PC-3 (cell line): Measurements from ENCODE around the gene SLC2A4RG. TPM values are rescaled to one million over a fixed set of nuclear protein-coding genes. Genes with fewer than 3 reads are reported as not detected.

ENCODE experiments used
- ATAC-seq: fragments of 200-7000 bp; cut with Tn5 transposase; 2 replicates; pipeline ENCODE4 v1.9.1; 2020; ENCODE audit warnings: mild to moderate bottlenecking, moderate library complexity
- BruUV-seq: library from RNA; stranded (reverse); fragments of 400-500 nt; replicated peaks from 2 replicates; lab custom pipeline; 2021; lab: Mats Ljungman, UMichigan
- CTCF ChIA-PET: fragments of 300-600 bp; sonication (Branson Sonifier 250); formaldehyde crosslinking; loops from one replicate; lab custom pipeline; 2022; ENCODE audit warnings: antibody characterized with exemption; lab: Charles Lee
- POLR2A ChIA-PET: fragments of 300-600 bp; sonication (Branson Sonifier 250); formaldehyde crosslinking; loops from one replicate; lab custom pipeline; 2022; ENCODE audit warnings: antibody characterized with exemption; ENCODE audit not compliant: unreplicated experiment; lab: Charles Lee
- DNase-seq: peaks from one replicate; pipeline ENCODE4 v3.0.0-alpha.2; 2015
- H2AFZ ChIP-seq: fragments of 300-600 bp; sonication (generic); 2 replicates; pipeline ENCODE4 v1.6.0; 2016; ENCODE audit warnings: antibody characterized with exemption, low read length
- H3F3A ChIP-seq: fragments of 300-600 bp; sonication (generic); one replicate; pipeline ENCODE4 v1.6.0; 2017; ENCODE audit warnings: antibody characterized with exemption, low read length, control low read depth, mild to moderate bottlenecking; ENCODE audit not compliant: unreplicated experiment
- H3K27ac ChIP-seq: fragments of 300-600 bp; sonication (generic); 2 replicates; pipeline ENCODE4 v1.5.1; 2016; ENCODE audit warnings: mild to moderate bottlenecking, low read length
- H3K27me3 ChIP-seq: fragments of 300-600 bp; sonication (generic); 2 replicates; pipeline ENCODE4 v1.6.1; 2016; ENCODE audit warnings: low read length, mixed read lengths
- H3K36me3 ChIP-seq: fragments of 300-600 bp; sonication (generic); 2 replicates; pipeline ENCODE4 v1.6.1; 2016; ENCODE audit warnings: low read depth, mixed run types, low read length, mixed read lengths
- H3K4me1 ChIP-seq: fragments of 300-600 bp; sonication (generic); 2 replicates; pipeline ENCODE4 v1.5.1; 2016; ENCODE audit warnings: low read length; ENCODE audit not compliant: insufficient read depth
- H3K4me2 ChIP-seq: fragments of 300-600 bp; sonication (generic); 2 replicates; pipeline ENCODE4 v1.6.0; 2016; ENCODE audit warnings: low read length
- H3K4me3 ChIP-seq: fragments of 300-600 bp; sonication (generic); 2 replicates; pipeline ENCODE4 v1.5.1; 2016; ENCODE audit warnings: mild to moderate bottlenecking, low read length, mixed read lengths
- H3K79me2 ChIP-seq: fragments of 300-600 bp; sonication (generic); 2 replicates; pipeline ENCODE4 v1.6.1; 2017; ENCODE audit warnings: low read length, mixed read lengths
- H3K9ac ChIP-seq: fragments of 300-600 bp; sonication (generic); 2 replicates; pipeline ENCODE4 v1.6.0; 2016; ENCODE audit warnings: mild to moderate bottlenecking, low read length
- H3K9me2 ChIP-seq: fragments of 300-600 bp; sonication (generic); replicated peaks from 2 replicates; pipeline ENCODE4 v1.6.1; 2016; ENCODE audit warnings: mixed run types, low read length, mixed read lengths
- H3K9me3 ChIP-seq: fragments of 300-600 bp; sonication (generic); 2 replicates; pipeline ENCODE4 v1.6.1; 2016; ENCODE audit warnings: low read length, mixed read lengths
- H4K20me1 ChIP-seq: fragments of 300-600 bp; sonication (generic); 2 replicates; pipeline ENCODE4 v1.6.1; 2016; ENCODE audit warnings: low read length, mixed read lengths
- CTCF ChIP-seq: fragments of 300-600 bp; sonication (generic); conservative IDR thresholded peaks from 2 replicates; pipeline ENCODE4 v1.5.1; 2017; ENCODE audit warnings: antibody characterized with exemption, low read depth, mild to moderate bottlenecking, low read length
- EZH2 ChIP-seq: fragments of 300-600 bp; sonication (generic); IDR thresholded peaks from one replicate; pipeline ENCODE4 v1.6.1; 2017; ENCODE audit warnings: antibody characterized with exemption, mild to moderate bottlenecking, low read length; ENCODE audit not compliant: unreplicated experiment
- EZH2phosphoT487 ChIP-seq: fragments of 300-600 bp; sonication (generic); IDR thresholded peaks from 2 replicates; pipeline ENCODE4 v1.6.1; 2018; ENCODE audit warnings: mild to moderate bottlenecking, antibody characterized with exemption, low read length, borderline replicate concordance
- intact Hi-C: fragments of 100-400 bp; cut with micrococcal nuclease; formaldehyde crosslinking; loops from 2 replicates; pipeline ENCODE4 v1.9.0; 2023
- total RNA-seq: library from RNA; depleted of rRNA; stranded (reverse); fragments of >200 nt; gene quantifications from 2 replicates; pipeline ENCODE4 v1.2.3, GENCODE V29; 2014

The SLC2A4RG gene
- total RNA-seq, 1 experiment from 2014 or later, result 116 TPM

GRCh38 chr20:63740627-63741353 lies 1.2 kb downstream of the SLC2A4RG start:
- POLR2A ChIA-PET, result interaction anchor here (0.6 to 0.9 kb wide), 4 partner anchors 27 to 203 kb away, joined by 3 to 10 read pairs (median 4); partner anchors contain the start of genes HELZ2 and PTK6
- peak overlapping the region; percentile 79 for H2AFZ ChIP-seq

GRCh38 chr20:63741354-63741675 lies 1.7 kb downstream of the SLC2A4RG start:
- Histone ChIP-seq H3K9ac (peak overlapping the region; percentile 83), H3K4me1 (peaks cover 12% of the 10 kb centered on the region), H3K27me3 (no peaks in the 10 kb centered on the region), H3K9me3 (no peaks in the 10 kb centered on the region), H3F3A (no peaks in the 10 kb centered on the region), H3K27ac (peak overlapping the region; percentile 64), H3K79me2 (peaks cover 13% of the 10 kb centered on the region), H3K9me2 (no peaks in the 10 kb centered on the region), H3K4me3 (peak overlapping the region; percentile 84), H3K36me3 (peaks cover 22% of the 10 kb centered on the region), H4K20me1 (no peaks in the 10 kb centered on the region), H3K4me2 (peak overlapping the region; percentile 88), H2AFZ (peak overlapping the region; percentile 79)
- DNase-seq (no peak), ATAC-seq (no peak)
- POLR2A ChIA-PET, result interaction anchor here (0.7 to 0.9 kb wide), 2 partner anchors 167 to 204 kb away, joined by 3 to 4 read pairs; partner anchors contain the start of genes HELZ2 and PTK6
- BruUV-seq, result TSS peak; percentile 18
- intact Hi-C loops, result loop anchor here (2.0 kb wide), 1 partner anchor 35 kb away; the partner anchor contains the start of gene ARFRP1
- CTCF ChIA-PET, result interaction anchor here (0.6 to 1.5 kb wide), 4 partner anchors 34 to 52 kb away, joined by 3 to 5 read pairs (median 4); partner anchors contain the start of genes ARFRP1 and ZGPAT
- TF ChIP-seq EZH2 (no peak), CTCF (no peak), EZH2phosphoT487 (no peak)

More at GRCh38 chr20:63740627-63741353, 1.2 kb downstream of the SLC2A4RG start:
- Histone ChIP-seq H3K36me3 (peaks cover 22% of the 10 kb centered on the region), H3K9ac (peak overlapping the region; percentile 83), H3K27me3 (no peaks in the 10 kb centered on the region), H3K9me3 (no peaks in the 10 kb centered on the region), H3K9me2 (no peaks in the 10 kb centered on the region), H3K4me3 (peak overlapping the region; percentile 84), H3K4me1 (peaks cover 12% of the 10 kb centered on the region), H3K79me2 (peaks cover 13% of the 10 kb centered on the region), H4K20me1 (no peaks in the 10 kb centered on the region), H3F3A (no peaks in the 10 kb centered on the region), H3K4me2 (peak overlapping the region; percentile 88), H3K27ac (peak overlapping the region; percentile 64)
- no TSS peak for BruUV-seq
- ATAC-seq (peak; percentile 65), DNase-seq (peak; percentile 84)
- intact Hi-C loops, result loop anchor here (2.0 kb wide), 1 partner anchor 34 kb away; the partner anchor contains the start of gene ARFRP1
- TF ChIP-seq CTCF, result no peak
- 0 out of 2 replicates have a peak, but pooled peaks have one; percentile 23 for TF ChIP-seq EZH2phosphoT487
- CTCF ChIA-PET, result interaction anchor here (0.6 to 1.5 kb wide), 4 partner anchors 33 to 53 kb away, joined by 3 to 5 read pairs (median 4); partner anchors contain the start of genes ARFRP1 and ZGPAT
